NCI-H1694 (cell line): Measurements from ENCODE around the gene NMNAT1.
A peak's percentile ranks its signal among the peaks of the same experiment; 100 is the strongest.
"Not testable (repeated sequence)": the region's sequence is repeated elsewhere in the genome, so short reads cannot be mapped to it uniquely, and the experiment has no call there.

ENCODE experiments used
- DNase-seq: peaks from one replicate; lab custom pipeline; 2025; lab: John Stamatoyannopoulos, UW

NMNAT1 gene

GRCh38 chr1:10020086-10020485, 76.8 kb downstream of the NMNAT1 start:
- no peak for DNase-seq

GRCh38 chr1:10020678-10021077, 77.4 kb downstream of the NMNAT1 start:
- DNase-seq = not testable (repeated sequence)

- DNase-seq = not testable (repeated sequence)
Observed at GRCh38 chr1:10021992-10022391, 78.7 kb downstream of the NMNAT1 start.

- no peak for DNase-seq
Observed at GRCh38 chr1:10022656-10023055, 79.4 kb downstream of the NMNAT1 start.

- no peak for DNase-seq
Observed at GRCh38 chr1:10025354-10025753, 82.1 kb downstream of the NMNAT1 start.

- DNase-seq = no peak
Observed at GRCh38 chr1:10027027-10027426, 83.8 kb downstream of the NMNAT1 start.

GRCh38 chr1:10028956-10029500, 85.8 kb downstream of the NMNAT1 start:
- not testable (repeated sequence) for DNase-seq

- DNase-seq = no peak
Observed at GRCh38 chr1:10031461-10031860, 88.2 kb downstream of the NMNAT1 start.

GRCh38 chr1:10032590-10033358, 89.5 kb downstream of the NMNAT1 start, which contains the start of gene UBE4B:
Gene UBE4B, plus strand, starts transcription at chr1:10032958. Its CDS starts 713 bp downstream, at chr1:10033671.
- peak; percentile 93 for DNase-seq

- no peak for DNase-seq
Observed at GRCh38 chr1:10033359-10033845, 90.1 kb downstream of the NMNAT1 start.
